HL-60 (cell line): ENCODE measurements around the gene CFAP100.

Experiments used
- DNase-seq, 2 experiments: peaks; one replicate each; pipeline ENCODE4 v3.0.0-alpha.2; 2010 to 2020; ENCODE audit warnings: low read depth in 1 of 2, low spot score in 1 of 2
- H3K27ac ChIP-seq: fragments of 250-450 bp; sonication (Bioruptor Pico); replicated peaks from 2 replicates; pipeline ENCODE4 v1.5.1; 2020; ENCODE audit warnings: mild to moderate bottlenecking, moderate library complexity
- H3K27me3 ChIP-seq: fragments of 250-450 bp; sonication (Bioruptor Pico); 2 replicates; pipeline ENCODE4 v1.5.1; 2021; ENCODE audit warnings: mild to moderate bottlenecking, moderate library complexity; ENCODE audit not compliant: insufficient read depth, poor library complexity, severe bottlenecking
- H3K4me3 ChIP-seq: replicated peaks from 2 replicates; pipeline ENCODE4 v1.5.1; 2011; ENCODE audit warnings: mild to moderate bottlenecking, control low read depth, low read length; ENCODE audit not compliant: insufficient read depth
- GABPA ChIP-seq: IDR thresholded peaks from 2 replicates; pipeline ENCODE4 v1.6.1; 2012; ENCODE audit warnings: low read depth
- POLR2AphosphoS5 ChIP-seq: IDR thresholded peaks from 2 replicates; pipeline ENCODE4 v1.6.1; 2012; ENCODE audit warnings: low read depth
- SPI1 ChIP-seq: IDR thresholded peaks from 2 replicates; pipeline ENCODE4 v1.6.1; 2012; ENCODE audit warnings: low read depth, mild to moderate bottlenecking, borderline replicate concordance
- TF ChIP-seq, protein P1 (sequence below): IDR thresholded peaks from one replicate; pipeline ENCODE4 v1.5.1; 2011; ENCODE audit warnings: low read length, control low read depth, inconsistent platforms; ENCODE audit not compliant: insufficient read depth
- TF ChIP-seq, protein P2 (sequence below): IDR thresholded peaks from 2 replicates; pipeline ENCODE4 v1.6.1; 2012; ENCODE audit warnings: low read depth; ENCODE audit not compliant: insufficient replicate concordance

CFAP100 gene

DNA sequence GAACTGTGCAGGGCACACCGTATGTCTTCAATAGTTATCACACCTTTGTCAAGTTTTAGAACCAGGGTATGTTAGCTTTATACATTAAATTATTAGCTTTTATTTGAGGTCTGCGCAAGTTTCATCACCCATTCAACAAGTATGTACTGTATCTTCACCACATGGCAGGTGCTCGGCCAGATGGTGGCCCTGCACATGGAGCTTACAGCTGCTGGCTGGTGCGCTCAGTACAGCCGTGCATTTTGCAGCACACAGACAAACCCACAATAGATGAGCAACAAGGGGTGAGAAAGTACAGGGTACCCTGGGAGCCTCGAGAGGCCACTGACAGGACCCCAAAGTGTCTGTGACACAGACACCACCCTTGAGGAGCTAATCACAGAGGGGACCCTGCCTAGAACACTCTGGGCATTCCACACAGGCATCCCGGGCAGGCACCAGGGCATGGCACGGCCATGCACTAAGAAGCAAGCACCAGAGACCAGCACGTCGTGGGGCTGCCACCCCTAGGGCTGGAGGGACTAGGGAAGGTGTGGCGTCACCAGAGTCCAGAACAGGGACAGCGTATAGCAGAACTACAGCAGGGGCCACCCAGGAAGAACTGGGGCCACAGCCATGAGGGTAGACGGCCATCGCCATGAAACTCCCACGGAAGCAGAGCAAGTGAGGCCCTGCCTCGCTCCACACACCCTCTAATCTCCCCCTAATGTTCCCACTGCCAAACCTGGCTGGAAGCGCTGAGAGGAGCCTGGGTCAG lies 53.6 kb downstream of the CFAP100 start:
- no peaks in the 10 kb centered on the region for H3K27me3 ChIP-seq
- no peak overlapping the region for H3K27ac ChIP-seq
- TF ChIP-seq, protein P1, sequence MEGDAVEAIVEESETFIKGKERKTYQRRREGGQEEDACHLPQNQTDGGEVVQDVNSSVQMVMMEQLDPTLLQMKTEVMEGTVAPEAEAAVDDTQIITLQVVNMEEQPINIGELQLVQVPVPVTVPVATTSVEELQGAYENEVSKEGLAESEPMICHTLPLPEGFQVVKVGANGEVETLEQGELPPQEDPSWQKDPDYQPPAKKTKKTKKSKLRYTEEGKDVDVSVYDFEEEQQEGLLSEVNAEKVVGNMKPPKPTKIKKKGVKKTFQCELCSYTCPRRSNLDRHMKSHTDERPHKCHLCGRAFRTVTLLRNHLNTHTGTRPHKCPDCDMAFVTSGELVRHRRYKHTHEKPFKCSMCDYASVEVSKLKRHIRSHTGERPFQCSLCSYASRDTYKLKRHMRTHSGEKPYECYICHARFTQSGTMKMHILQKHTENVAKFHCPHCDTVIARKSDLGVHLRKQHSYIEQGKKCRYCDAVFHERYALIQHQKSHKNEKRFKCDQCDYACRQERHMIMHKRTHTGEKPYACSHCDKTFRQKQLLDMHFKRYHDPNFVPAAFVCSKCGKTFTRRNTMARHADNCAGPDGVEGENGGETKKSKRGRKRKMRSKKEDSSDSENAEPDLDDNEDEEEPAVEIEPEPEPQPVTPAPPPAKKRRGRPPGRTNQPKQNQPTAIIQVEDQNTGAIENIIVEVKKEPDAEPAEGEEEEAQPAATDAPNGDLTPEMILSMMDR = no peak
- peak; percentile 34; the same call in 1 of the 2 replicates for TF ChIP-seq POLR2AphosphoS5
- no peak for DNase-seq
- H3K4me3 ChIP-seq = no peak overlapping the region

DNA sequence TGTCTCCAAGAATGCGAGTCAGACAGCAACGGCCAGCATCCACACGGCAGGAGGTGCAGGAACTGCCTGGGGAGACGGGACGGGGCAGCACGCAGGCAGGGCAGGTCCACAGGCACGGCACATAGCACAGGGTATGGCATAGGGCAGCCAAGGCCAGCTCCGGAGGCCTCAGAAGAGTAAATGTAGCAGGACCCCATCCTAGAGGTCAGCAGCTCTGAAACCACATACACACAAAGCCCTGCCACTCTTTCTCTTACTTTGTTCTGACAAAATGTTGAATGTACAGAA lies 54.1 kb downstream of the CFAP100 start:
- H3K27me3 ChIP-seq = no peaks in the 10 kb centered on the region
- H3K27ac ChIP-seq = no peak overlapping the region
- H3K4me3 ChIP-seq = no peak overlapping the region
- no peak for DNase-seq
- TF ChIP-seq, protein P1 = no peak
- TF ChIP-seq GABPA (no peak), SPI1 (no peak), POLR2AphosphoS5 (no peak)
- TF ChIP-seq, protein P2, sequence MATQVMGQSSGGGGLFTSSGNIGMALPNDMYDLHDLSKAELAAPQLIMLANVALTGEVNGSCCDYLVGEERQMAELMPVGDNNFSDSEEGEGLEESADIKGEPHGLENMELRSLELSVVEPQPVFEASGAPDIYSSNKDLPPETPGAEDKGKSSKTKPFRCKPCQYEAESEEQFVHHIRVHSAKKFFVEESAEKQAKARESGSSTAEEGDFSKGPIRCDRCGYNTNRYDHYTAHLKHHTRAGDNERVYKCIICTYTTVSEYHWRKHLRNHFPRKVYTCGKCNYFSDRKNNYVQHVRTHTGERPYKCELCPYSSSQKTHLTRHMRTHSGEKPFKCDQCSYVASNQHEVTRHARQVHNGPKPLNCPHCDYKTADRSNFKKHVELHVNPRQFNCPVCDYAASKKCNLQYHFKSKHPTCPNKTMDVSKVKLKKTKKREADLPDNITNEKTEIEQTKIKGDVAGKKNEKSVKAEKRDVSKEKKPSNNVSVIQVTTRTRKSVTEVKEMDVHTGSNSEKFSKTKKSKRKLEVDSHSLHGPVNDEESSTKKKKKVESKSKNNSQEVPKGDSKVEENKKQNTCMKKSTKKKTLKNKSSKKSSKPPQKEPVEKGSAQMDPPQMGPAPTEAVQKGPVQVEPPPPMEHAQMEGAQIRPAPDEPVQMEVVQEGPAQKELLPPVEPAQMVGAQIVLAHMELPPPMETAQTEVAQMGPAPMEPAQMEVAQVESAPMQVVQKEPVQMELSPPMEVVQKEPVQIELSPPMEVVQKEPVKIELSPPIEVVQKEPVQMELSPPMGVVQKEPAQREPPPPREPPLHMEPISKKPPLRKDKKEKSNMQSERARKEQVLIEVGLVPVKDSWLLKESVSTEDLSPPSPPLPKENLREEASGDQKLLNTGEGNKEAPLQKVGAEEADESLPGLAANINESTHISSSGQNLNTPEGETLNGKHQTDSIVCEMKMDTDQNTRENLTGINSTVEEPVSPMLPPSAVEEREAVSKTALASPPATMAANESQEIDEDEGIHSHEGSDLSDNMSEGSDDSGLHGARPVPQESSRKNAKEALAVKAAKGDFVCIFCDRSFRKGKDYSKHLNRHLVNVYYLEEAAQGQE = no peak

DNA sequence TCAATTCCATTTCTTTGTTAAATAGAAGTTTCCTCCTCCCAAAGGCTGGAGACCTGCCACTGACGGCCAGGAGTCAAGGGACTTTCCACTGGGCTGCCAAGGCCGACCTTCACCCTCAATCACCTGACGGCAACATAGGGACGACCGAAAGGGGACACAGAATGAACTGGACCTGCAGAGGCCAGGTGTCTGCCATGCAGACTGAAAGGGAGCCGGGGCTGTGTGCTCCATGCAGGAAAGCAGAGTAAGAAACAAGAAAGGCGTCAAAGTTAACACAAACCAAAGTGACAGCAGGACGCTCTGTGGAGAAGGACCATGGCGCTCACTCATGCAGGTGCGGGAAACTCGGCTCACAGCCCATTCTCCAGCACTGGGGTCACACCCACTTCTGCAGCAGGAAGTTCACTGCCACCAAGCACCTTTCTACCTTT lies 54.9 kb downstream of the CFAP100 start:
- DNase-seq = no peak
- no peak overlapping the region for H3K27ac ChIP-seq
- H3K4me3 ChIP-seq = no peak overlapping the region
- TF ChIP-seq, protein P2 = no peak
- TF ChIP-seq, protein P1 = no peak
- TF ChIP-seq GABPA = no peak
- no peak for TF ChIP-seq POLR2AphosphoS5
- no peak for TF ChIP-seq SPI1
- no peaks in the 10 kb centered on the region for H3K27me3 ChIP-seq

DNA sequence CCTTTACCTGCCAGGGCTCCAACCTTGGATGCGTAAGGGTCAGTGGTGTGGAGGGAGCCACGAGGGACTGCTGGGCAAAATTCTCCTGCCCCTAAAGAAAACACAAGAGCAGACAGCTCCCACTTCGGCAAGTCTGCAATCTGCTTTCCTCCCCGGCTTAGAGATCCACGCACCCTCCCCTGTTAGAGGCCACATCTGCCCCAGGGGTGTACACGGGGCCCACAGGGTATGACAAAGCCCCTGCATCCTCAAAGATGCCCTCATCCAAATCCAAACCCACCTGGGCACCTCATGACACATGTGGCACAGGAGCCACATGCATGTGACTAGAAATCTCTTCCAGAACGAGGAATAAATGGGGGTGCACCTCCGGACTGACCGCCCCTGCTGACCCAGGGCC lies 55.5 kb downstream of the CFAP100 start:
- DNase-seq = no peak
- no peak for TF ChIP-seq POLR2AphosphoS5
- H3K27me3 ChIP-seq = no peaks in the 10 kb centered on the region

More for the DNA sequence above, 55.5 kb downstream of the CFAP100 start:
- H3K27ac ChIP-seq = no peak overlapping the region
- H3K4me3 ChIP-seq = no peak overlapping the region
